ENCODE results near the gene RBSN.

Gene RBSN

DNA sequence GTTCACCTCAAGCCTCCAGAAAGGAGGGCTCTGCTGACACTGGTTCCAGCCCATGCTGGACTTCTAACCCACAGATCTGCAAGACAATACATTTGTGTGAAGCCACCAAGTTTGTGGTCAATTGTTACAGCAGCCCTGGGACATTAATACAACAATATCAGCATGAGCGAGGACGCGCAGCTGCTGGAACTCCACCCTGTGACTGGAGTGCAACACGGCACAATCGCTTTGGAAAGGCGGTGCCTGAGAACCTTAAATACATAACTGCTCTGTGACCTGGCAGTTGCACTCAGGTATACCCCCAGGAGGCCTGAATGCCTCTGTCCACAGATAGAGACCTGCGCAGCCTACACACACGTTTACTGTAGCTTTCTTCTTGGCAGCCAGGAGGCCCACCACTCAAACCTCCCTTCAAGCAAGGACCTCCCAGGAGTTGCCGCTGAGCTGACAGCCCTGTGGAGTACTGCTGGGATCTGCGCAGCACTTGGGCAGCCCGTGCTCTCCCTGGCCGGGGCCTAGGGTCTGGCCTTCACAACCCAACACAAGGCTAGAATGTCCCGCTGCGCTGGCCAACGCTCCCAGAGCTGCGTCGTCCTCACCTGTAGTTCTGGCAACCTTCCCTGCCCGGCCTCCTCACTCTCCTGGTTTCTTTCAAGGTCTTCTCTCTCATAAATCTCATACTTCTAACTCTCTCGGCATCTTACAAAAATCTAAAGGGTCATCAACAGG is 42.1 kb downstream of the RBSN start:
- no peak for DNase-seq

DNA sequence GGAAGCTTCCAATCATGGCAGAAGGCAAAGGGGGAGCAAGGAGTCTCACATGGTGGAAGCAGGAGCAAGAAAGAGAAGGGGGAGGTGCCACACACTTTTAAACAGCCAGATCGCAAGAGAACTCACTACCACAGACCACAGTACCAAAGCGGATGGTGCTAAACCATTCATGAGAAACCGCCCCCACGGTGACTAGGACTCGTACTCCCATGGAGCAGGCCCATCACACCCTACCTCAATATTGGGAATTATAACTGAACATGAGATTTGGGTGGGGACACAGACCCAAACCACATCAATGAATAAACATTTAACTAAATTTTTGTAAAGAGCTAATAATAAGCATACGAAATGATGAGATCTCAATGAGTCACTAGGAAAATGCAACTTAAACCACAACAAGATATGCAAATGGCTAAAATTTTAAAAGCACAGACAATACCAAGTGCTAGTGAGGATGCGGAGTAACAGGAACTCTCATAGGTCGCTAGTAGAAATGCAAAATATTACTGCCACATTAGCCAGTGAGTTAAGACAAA is 43.9 kb downstream of the RBSN start:
- DNase-seq = no peak

DNA sequence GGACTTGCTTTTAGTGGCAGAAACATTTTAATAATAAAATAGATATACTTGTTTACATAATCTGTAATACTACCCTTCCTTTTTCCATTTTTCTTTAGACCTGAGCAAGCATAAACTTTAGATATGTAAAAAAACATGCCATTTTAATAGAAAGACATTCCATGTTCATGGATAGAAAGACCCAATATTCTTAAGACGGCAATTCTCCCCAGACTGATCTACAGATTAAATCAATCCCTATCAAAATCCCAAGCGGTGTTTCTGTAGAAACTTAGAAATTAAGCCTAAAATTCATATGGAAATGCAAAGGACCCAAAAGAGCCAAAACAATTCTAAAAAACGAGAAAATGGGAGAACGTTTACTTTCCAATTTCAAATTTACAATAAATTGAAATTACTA is 45.4 kb downstream of the RBSN start:
- no peak for DNase-seq

DNA sequence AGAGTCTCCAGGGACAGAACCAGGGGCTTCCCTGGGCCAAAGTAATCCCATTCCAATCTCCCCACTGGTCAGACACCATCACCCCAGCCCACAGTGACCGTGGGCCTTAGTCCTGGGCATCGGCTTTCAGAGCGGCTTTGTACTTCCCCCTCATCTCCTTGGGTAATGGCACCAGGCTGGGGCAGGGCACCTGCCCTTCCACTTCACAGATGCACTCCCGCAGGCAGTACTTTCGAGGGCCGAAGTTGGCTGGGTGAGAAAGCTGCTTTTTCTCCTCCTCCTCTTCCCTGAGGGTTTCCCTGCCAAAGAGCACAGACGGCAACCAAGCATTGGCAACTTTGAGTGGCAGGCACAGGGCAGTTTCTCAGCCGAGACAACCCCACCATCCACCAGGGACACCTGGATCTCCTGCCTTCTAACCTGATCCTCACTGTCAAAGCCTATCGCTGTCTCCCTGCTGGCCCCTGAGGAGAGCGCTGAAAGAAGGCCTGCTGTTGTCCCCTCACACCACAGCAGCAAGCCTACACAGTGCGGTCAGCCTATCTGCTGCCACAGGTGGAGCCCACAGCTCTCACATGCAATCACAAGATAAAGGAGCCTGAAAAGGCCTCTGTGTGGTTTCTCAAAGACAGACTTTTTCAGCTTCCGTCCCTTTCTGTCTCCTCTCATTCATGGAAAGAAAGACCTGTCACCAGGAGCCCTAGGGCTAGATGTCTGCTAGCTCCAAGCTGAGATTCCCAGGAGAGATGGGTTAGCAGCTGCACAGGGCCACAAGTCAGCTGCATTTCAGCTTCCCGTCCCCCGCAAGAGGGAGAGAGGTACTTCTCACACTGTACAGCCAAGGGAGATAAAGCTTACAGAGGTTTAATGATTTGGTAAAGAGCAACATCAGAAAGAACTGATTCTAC is 46.4 kb downstream of the RBSN start:
- no peak for DNase-seq

DNA sequence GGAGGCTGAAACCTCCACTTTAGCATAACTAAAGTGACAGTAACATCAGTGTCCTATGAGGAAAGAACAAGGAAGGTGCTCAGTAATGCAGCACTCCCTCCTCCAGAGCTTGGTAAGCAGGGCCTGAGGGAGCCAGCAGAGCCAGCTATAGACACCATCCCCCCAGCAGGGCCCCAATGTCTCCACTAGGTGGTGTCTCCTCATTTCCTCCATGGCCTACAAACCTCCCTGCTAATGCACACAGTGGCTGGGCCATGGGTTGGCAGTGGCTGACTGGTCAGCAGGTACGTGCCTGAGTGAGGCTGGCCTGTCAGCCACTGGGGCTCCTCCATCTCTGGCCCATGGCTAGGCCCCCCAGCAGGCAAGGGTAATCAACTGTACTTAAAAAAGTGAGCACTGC is 47.4 kb downstream of the RBSN start:
- DNase-seq = no peak

GRCh38 chr3:15050405-15051092 is 48.4 kb downstream of the RBSN start:
- no peak for DNase-seq

GRCh38 chr3:15049584-15049983 is 49.4 kb downstream of the RBSN start:
- DNase-seq = no peak

GRCh38 chr3:15045667-15046066 is 53.3 kb downstream of the RBSN start:
- no peak for DNase-seq

- DNase-seq = no peak
These were observed 54.6 kb downstream of the RBSN start for GRCh38 chr3:15044326-15044725.

DNA sequence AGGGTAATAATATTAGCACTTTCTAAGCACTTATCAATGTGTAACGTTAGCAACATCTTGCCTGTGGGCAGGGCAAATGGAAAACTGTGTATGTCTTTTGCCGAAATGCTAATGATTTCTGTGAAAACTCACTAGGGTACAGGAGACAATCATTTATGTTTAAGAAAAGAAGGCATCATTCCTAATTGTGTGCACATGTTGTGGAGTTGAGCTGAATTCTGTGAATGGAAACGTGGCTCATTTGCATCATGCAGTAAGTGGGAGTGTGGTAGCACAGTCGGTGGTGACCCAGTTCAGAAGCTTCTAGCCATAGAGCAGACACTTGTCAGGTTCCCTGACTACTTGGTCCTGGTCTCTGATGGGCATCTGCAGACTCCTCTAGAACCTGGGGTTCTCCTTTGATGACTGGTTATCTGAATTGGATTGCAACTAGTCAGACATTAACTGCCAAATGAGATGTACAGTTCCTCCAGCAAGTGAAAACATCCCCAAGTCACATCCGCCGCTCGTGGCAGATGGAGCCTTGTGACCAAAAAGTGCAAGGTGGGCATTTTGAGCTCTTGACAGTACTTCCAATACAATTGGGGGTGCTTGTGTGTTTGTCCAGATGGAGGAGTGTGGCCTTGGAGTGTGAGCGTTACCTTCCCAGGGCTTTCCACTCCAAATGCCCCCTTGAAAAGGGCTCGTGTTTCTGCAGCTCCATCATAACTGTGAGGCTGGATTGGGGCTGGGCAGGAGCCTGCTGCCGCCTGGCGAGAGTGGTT is 55.4 kb downstream of the RBSN start:
- DNase-seq = no peak

DNA sequence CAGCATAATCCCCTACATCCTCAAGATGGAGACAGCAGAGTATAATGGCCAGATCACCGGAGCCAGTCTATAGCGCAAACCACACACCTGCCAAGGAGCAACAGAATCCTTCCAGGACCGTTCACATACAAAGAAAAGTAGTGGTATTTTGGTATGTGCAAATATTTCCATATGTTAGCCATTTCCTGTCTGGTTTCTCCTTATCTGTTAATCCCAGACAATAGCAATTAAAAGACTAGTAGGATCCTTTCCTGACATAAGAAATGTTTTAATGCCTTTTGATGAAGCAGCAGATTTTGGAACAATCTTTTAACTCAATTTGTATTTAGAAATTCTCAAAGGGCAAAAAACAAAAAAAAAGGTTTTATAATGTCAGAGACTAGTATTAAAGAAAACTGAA is 56.0 kb downstream of the RBSN start:
- no peak for DNase-seq

- no peak for DNase-seq
These were observed 57.0 kb downstream of the RBSN start for GRCh38 chr3:15041950-15042349.

- no peak for DNase-seq
These were observed 58.1 kb downstream of the RBSN start for GRCh38 chr3:15040844-15041243.

- no peak for DNase-seq
These were observed 60.6 kb downstream of the RBSN start for GRCh38 chr3:15038306-15038705.

- DNase-seq = no peak
These were observed 65.8 kb downstream of the RBSN start for GRCh38 chr3:15033103-15033502.

DNA sequence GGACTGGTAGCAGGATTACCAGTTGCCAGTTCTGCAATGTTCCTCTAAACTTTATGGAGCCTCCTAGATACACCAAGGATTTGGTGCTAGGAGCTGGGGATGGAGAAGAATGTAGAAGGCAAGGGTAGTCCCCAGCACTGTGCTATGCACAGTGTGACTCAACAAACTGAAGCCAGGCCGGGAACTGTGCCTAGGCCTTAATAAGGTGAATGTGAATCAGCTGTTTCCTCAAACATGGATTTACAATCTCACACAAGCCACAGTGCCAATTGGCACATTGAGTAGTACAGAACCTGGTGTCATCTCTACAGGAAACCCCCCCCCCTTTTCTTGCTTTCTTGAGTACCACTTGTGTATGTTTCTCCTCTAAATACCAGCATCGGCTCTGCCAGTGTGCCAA is 66.3 kb downstream of the RBSN start:
- DNase-seq = no peak

DNA sequence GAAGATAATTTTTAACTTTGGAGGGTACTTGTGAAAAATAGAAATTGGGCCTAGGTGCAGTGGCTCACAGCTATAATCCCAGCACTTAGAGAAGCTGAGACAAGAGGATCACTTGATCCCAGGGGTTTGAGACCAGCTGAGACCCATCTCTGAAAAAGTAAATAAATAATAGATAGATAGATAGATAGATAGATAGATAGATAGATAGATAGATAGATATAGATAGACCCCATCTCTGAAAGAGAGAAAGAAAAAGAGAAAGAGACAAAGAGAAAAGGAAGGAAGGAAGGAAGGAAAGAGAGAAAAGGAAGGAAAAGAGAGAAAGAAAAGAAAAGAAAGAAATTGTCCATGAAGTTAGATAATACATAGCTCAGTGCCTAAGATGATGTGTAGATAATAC is 69.3 kb downstream of the RBSN start:
- no peak for DNase-seq

- DNase-seq = no peak
These were observed 75.2 kb downstream of the RBSN start for GRCh38 chr3:15023719-15024118.

DNA sequence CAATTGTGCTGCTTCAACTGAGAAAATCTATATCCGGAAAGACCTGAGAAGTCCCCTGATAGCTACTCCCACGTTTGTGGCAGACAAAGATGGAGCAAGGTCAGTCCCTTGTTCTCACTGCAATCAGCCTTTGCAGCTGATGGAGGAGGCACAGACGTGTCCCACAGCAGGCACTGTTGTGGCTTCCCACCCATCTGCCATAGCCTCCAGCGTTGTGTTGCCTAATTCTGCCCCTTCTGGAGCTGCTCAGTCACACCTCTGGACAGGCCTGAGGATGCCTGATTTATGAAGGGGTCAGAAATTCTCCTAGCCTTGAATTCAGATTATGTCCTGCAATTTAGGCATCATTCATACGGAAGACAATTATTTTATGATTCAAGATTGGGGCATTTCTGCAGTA is 75.7 kb downstream of the RBSN start:
- no peak for DNase-seq

All from NCI-H2171 (cell line).